Cardiac fibroblast (primary cell): ENCODE data around the gene CCN6.
A peak's percentile ranks its signal among the peaks of the same experiment; 100 is the strongest.

Experiments used
- DNase-seq, 2 donors: peaks; one replicate each; pipeline versions ENCODE4 v3.0.0 to v3.0.0-alpha.2; 2010; ENCODE audit warnings: low read depth in 2 of 2
- H3K4me3 ChIP-seq, 2 donors: replicated peaks in 1 of 2; 1 replicate in 1 of 2; 2 replicates in 1 of 2; pipeline ENCODE4 v1.5.1; 2011; ENCODE audit warnings: low read depth in 2 of 2, low read length in 2 of 2, mild to moderate bottlenecking in 2 of 2, moderate library complexity in 1 of 2
- TF ChIP-seq, protein P1 (sequence below): IDR thresholded peaks from one replicate; pipeline ENCODE4 v1.5.1; 2011; ENCODE audit warnings: low read depth, mild to moderate bottlenecking, low read length, inconsistent platforms

The CCN6 gene

GRCh38 chr6:112010328-112010727 lies 43.6 kb upstream of the CCN6 start:
- DNase-seq = peak in 1 of 2 donors; percentile 32
- H3K4me3 ChIP-seq = no peak overlapping the region
- TF ChIP-seq, protein P1, sequence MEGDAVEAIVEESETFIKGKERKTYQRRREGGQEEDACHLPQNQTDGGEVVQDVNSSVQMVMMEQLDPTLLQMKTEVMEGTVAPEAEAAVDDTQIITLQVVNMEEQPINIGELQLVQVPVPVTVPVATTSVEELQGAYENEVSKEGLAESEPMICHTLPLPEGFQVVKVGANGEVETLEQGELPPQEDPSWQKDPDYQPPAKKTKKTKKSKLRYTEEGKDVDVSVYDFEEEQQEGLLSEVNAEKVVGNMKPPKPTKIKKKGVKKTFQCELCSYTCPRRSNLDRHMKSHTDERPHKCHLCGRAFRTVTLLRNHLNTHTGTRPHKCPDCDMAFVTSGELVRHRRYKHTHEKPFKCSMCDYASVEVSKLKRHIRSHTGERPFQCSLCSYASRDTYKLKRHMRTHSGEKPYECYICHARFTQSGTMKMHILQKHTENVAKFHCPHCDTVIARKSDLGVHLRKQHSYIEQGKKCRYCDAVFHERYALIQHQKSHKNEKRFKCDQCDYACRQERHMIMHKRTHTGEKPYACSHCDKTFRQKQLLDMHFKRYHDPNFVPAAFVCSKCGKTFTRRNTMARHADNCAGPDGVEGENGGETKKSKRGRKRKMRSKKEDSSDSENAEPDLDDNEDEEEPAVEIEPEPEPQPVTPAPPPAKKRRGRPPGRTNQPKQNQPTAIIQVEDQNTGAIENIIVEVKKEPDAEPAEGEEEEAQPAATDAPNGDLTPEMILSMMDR = peak; percentile 3

DNA sequence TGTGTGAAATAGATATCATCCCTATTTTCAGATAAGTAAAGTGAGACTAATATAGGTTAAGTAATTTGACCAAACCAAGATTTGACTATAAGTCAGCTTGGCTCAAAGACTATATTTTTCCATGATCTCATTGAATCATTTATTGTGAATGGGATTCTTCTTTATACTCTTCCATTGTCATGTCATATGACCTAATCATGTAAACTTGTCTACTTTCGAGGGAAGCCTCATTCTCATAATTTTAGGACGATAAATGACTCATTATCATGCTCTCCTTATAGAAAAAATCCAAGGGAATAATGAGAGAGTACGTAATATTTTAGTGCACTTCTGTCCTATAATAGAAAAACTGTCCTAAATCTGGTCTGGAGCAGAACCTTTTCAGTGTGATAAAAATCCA lies 40.9 kb upstream of the CCN6 start:
- peak in 1 of 2 donors; percentile 64 for DNase-seq
- TF ChIP-seq, protein P1 = no peak
- no peak overlapping the region for H3K4me3 ChIP-seq

DNA sequence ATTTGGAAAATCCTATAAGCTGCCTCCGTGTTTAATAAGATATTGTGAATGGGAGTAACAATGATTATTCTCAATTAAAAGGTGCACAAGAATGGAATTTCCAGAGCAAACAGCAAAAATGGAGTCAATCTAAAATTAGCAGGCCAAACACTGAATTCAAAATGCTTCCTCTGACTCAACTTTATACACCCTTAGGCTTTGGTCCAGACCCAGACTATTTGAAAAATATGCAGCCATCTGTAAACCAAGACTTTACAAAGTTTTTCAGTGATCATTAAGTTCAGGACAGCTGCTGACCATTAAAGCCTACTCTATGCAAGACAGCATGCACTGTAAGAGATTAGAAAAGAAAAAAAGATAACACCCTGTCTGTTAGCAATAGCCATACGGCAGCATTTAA lies 39.4 kb upstream of the CCN6 start:
- TF ChIP-seq, protein P1 = no peak
- H3K4me3 ChIP-seq = no peak overlapping the region
- DNase-seq = peak; percentile 66 to 78

DNA sequence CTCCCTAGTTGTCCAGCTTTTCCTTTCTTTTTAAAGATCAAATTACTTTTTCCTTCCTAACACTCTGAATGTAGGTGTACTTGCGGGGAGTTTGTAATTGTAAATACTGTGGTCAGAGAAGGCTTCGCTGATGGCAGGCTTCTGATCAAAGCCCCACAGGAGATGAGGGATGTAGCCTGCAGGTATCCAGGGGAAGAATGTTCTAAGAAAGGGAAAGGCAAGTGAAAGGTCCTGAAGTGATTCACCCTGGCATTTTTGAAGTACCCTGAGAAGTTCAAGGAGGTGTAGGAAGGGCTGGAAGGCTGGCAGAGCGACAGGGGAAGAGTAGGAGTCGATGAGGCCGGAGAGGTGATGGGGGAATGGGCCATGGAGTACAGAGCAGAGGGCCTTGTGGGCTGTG lies 38.2 kb upstream of the CCN6 start:
- no peak overlapping the region for H3K4me3 ChIP-seq
- TF ChIP-seq, protein P1 = no peak
- no peak for DNase-seq

DNA sequence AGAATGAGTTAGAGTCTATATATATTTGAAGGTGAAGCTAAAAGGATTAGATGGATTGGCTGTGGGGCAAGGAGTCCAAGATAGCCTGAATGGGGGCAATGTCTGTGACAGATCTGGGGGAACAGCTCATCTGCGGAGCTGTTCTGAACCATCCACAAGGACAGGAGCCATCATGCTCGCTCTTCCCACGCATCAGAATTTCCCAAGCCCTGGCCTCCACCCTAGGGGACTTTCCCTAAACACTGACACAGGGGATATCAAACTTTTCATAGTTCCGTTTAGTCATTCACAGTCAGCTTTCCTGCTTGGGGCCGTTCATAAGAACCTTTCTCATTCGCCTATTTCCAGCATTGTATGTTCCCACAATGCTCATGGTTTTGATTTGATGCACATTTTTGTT lies 37.6 kb upstream of the CCN6 start:
- peak; percentile 71 to 94 for DNase-seq

DNA sequence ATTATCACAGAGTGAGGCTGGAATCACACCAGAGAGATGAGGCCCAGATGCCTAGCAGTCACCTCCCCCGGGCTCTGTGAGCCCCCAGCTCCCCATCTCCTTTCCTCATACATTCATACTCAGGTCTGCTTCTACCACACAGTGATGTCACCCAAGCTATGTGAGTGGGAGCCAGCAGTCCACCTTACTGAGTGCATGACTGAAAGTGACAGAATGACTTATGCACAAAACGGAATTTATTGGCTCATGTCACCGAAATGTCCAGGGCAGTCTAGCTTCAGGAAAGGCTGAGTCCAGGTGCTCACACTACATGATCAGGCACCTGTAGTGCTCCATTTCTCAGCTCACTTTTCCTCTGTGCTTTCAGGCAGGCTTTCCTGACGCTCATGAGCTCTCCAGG lies 36.7 kb upstream of the CCN6 start:
- no peak overlapping the region for H3K4me3 ChIP-seq
- no peak for DNase-seq
- TF ChIP-seq, protein P1 = no peak

More for the DNA sequence above, 37.6 kb upstream of the CCN6 start:
- TF ChIP-seq, protein P1 = no peak
- H3K4me3 ChIP-seq = no peak overlapping the region
